ENCODE measurements around the gene SPOCD1.

The SPOCD1 gene

GRCh38 chr1:31799895-31800673 lies 15.7 kb downstream of the SPOCD1 start:
- no peak for DNase-seq

DNA sequence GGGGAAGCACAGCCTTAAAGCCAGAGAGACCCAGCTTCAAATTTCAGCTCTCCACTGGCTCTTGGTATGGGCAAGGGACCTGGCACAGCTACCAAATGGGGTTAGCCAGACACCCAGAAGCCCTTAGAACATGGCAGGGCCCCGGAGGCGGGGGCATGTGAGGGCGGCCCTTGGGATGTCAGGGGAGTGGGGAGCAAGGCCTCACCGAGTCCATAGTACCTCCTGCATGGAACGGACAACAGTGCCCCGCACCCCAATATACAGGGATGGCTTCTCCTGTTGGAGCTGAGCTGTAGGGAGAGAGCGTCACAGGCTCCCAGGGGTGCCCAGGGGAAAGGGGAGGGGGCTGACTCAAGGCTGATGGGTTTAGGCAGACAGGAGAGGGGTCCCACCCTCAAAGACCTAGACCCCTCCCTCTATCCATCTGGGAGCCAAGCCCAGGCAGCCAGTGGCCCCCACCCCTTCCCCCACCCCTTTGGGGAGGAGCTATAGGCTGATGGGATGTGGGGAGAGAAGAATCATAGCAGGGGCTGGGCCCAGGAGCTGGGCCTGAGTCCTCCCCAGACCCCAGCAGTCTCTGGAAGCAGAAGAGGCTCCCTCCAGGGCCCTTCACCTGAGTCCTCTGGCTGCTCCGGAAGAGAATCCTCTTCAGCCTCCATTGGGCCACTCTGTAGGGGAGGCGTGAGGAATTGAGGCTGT lies 16.5 kb downstream of the SPOCD1 start:
- no peak for DNase-seq

- no peak for DNase-seq
These were observed 17.2 kb downstream of the SPOCD1 start for GRCh38 chr1:31798433-31799195.

GRCh38 chr1:31798086-31798432 lies 17.8 kb downstream of the SPOCD1 start:
- no peak for DNase-seq

GRCh38 chr1:31797216-31797615 lies 18.6 kb downstream of the SPOCD1 start:
- no peak for DNase-seq

GRCh38 chr1:31796707-31797106 lies 19.1 kb downstream of the SPOCD1 start:
- no peak for DNase-seq

DNA sequence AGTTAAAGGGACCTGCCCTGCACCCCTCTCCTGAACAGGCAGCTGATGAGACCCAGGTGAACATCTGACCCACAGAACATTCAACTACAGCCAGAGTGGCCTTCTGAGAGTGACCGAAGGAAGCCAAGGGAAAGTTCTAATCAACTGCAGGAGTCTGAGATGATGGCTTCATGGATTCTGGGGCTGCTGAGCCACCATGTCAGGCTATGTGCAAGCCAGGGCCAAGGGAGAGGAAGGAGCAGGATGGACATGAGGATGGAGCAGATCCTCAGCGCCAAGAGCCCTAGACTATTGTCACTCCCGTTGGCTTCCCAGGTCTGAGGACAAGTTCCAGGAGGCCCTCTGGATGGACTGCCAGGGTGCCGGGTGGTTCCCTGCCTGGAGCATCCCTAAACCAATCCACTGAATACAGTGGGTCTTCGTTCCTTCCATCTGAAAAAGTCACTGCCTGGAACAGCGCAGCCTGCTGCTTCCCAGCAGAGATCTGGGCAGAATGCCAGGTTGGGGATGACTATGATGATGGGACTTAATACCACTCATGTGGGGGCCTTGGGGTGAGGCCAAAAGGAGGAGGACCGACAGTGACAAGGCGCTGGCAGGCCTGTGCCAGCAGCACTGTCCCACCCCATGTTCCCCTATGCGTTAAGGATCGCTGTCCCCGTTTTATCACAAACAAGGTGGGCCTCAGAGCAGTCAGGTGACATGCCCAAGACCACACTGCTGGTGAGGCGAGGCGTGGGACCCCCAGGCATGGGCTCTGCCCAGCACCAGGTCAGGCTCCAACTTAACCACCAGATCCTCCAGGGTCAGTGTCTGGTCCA lies 19.8 kb downstream of the SPOCD1 start:
- DNase-seq: no peak

- DNase-seq: no peak
These were observed 20.6 kb downstream of the SPOCD1 start for GRCh38 chr1:31795096-31795675.

GRCh38 chr1:31793586-31794285 lies 22.1 kb downstream of the SPOCD1 start:
- DNase-seq: no peak

DNA sequence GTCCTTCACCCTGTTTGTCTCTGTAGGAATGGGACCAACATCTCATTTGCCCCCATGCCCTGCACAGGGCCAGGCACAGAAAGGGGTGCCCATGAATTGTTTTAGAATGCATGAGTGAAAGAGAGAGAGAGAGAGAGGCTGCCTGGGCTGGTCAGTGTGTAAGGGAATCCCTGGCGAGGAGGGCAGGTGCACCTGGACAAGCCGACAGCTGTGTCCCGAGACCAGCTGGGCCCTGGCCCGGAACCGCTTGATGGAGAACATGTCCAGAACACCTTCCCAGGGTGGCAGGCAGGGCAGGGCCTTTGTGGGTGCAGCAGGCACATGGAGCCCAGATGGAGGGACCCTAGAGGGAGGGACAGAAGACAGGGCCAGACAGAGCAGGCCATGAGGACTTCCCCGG lies 22.7 kb downstream of the SPOCD1 start:
- no peak for DNase-seq

DNA sequence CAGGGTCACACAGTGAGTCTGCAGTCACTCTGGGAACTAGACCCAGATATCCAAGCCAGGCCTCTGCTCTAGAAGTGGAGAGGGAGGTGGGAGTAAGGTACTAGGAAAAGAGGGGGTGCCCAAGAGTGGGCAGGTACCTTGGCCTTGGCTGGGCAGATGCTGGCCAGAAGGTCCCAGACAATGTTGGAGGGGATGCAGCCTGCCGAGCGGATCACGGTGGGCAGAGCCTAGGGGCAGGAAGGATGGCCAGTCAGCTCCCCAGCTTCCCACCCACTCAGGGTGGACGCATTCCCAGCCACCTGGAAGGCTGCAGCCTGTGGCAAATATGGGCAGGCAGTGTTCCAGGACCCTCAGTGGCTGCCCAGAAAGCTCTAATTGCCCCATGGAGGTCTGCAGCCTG lies 23.3 kb downstream of the SPOCD1 start:
- DNase-seq: no peak

DNA sequence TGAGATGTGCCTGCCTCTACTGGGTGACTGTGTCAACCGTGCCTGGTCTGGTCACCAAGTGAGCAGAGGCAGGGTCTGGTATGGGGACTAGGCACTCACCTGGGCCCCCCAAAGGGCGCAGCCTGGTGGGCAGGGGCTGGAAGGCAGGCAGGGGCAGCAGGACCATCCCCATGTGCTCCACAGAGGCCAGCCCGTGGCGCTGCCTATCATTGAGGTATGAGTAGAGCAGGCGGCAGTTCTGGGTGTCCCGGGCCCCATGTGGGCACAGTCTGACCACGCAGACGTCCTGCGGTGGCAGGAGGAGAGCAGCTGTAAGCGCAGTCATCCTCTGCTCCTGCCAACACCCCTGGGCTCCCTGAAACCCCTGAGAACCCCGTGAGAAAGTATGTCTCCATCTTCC lies 23.7 kb downstream of the SPOCD1 start:
- DNase-seq: no peak

- DNase-seq: no peak
These were observed 24.5 kb downstream of the SPOCD1 start for GRCh38 chr1:31791131-31791858.

DNA sequence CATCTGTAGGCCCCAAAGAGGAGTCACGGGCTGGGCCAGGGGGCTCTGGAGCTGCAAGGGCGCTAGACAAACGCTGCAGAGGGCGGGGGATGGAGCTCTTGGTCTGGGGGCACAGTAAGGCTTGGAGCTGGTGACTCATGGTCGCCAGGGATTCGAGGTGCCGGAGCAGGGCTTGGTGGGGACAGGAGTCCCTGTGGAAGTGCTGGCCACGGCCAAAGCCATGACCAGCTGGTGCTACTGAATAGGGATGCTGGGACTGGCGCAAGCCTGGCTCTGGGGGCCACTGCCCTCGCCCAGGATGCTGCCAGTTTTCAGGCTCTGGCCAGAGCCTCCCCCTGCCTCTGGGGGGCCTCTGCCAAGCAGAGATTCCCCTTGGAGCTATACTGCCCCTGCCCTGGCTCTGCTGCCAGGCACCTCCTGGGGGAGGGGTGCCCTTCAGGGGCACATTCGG lies 25.2 kb downstream of the SPOCD1 start:
- no peak for DNase-seq

- DNase-seq: no peak
These were observed 25.7 kb downstream of the SPOCD1 start for GRCh38 chr1:31790140-31790539.

DNA sequence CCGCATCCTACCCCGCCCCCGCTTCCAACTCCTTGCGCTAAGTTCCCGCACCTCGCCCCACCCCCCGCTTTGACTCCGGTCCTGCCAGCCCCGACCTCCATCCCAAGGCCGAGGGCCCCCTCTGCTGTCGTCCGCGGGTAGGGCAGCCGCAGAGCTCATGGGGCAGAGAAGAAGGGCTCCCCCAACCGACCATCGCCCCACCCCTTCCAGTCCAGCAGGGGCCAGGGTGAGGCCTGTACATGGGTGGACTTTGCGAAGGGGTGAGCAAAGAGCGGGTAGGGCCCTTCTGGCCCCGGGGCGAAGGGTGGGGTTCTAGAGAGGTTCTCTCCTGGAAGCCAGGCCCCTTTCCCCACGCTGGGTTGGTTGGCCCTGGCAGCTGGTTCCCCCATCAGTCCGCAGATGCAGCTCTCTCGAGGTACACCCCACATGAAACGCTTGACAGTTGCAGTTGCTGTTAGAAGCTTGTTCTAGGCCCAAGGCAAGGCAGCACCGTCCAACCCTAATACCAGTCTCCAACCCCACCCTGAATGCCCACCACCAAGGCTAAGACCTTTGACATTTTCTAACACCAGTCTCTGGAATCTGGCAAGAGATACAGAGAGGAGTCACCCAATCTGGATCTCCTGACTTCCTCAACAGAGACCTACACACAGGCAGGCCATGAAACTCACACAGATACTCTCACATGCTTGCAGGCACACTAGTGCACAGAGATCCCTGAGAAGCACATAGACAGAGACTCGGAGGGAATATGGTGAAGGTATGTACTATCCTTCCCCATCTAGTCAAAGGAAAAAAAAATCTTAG lies 26.4 kb downstream of the SPOCD1 start:
- peak; percentile 88 to 96 for DNase-seq

DNA sequence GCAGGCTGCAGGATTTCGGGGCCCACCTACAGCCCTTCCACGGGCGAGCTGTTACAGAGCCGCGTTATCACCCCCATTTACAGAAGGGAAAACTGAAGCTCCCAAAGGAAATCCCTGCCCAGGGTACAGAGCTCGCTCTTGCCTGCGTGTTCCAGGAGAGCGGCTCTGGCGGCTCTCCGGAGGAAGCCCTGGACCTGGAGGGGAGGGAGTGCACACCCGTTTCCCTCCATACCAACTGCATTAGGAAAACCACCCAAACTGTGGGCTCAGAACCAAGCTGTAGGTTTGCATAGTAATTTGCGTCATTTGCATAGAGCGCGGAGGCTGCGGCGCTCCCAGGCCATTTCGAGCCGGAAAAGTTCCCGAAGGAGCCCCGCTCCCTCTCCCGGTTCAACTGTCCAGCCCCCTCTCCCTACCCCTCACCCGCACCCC lies 27.0 kb downstream of the SPOCD1 start:
- DNase-seq: peak; percentile 88 to 96

DNA sequence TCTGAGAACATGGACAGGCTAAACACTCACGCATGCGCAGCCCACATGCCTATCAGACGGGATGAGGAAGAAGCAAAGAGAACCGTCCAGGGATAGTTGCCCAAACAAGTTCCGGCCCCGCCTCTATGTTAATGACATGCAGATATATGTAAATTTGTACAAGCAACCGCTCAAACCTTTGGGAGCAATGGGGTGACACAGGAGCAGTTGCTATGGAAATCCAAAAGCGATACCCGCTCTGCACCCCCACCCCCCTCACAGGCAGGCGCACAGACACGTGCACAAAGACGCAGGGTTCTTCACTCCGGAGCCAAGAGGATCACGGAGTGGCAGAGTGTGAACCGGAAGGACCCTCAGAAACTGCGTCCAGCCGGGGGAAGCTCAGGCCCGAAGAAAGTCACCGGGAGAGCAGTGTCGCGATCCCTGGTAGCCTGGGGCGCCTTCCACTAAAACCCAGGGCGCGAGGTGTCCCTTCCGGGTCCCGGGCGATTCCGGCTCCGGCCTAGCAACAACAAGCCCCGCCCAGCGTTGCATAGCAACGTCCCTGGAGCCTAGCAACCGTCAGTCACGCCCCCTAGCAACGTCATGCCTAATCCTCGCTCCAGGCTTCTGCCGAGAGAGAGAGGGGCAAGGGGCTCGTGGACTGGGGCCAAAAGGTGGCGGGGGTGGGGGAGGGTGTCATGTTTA lies 27.5 kb downstream of the SPOCD1 start:
- DNase-seq: peak; percentile 91 to 94

- no peak for DNase-seq
These were observed 28.1 kb downstream of the SPOCD1 start for GRCh38 chr1:31787786-31788137.

- DNase-seq: no peak
These were observed 28.6 kb downstream of the SPOCD1 start for GRCh38 chr1:31787261-31787660.
